K562 treated with DMSO at 1 percent for 24 hours (cell line): ENCODE measurements around the gene OR2S2. TPM values are rescaled to one million over a fixed set of nuclear protein-coding genes. Genes with fewer than 3 reads are reported as not detected.

Experiments
- total RNA-seq: library from RNA; unstranded; fragments of 300-600 nt; gene quantifications from 2 replicates; pipeline ENCODE4 v1.2.3, GENCODE V29; 2022; ENCODE audit warnings: low read depth; ENCODE audit not compliant: insufficient read depth

OR2S2 gene, protein sequence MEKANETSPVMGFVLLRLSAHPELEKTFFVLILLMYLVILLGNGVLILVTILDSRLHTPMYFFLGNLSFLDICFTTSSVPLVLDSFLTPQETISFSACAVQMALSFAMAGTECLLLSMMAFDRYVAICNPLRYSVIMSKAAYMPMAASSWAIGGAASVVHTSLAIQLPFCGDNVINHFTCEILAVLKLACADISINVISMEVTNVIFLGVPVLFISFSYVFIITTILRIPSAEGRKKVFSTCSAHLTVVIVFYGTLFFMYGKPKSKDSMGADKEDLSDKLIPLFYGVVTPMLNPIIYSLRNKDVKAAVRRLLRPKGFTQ
- not detected in 2 replicates for total RNA-seq

DNA sequence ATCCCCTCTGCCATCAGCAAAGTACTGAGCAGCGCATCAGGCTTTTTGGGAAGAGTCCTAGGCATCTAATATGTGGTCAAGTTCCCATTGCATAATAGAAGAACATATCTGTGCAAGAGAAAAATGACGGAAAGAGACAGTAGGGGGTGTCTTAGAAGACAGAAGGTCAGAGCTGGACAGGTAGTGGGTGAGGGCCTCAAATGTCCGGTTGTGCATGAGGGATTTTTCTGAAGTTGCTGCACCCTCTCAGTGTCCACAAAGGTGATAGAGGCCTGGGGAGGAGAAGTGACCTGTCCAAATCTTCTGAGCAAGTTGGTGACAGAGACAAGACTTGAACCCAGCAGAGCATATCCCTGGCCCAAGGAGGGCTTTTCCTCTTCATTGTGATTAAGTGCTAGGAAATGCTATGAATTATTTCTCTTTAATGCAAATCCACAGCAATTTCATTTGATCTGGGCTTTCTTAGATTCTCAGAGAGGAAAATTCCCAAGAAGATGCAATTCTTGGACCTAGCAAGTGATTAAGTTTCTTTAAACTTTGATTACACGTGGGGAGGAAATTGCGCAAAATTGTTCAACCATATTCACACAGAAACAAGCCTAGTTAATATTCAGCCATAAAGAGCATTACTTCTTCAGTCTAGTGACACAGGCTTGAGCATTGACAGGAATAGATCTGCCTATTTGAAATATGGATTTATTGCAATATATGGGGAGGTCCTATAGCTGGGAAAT, at the start of gene OR2S2:
Gene OR2S2 (minus strand): TSS at position 51 of the 734 bp plus-strand sequence. CDS start 56 bp downstream, outside the sequence.

DNA sequence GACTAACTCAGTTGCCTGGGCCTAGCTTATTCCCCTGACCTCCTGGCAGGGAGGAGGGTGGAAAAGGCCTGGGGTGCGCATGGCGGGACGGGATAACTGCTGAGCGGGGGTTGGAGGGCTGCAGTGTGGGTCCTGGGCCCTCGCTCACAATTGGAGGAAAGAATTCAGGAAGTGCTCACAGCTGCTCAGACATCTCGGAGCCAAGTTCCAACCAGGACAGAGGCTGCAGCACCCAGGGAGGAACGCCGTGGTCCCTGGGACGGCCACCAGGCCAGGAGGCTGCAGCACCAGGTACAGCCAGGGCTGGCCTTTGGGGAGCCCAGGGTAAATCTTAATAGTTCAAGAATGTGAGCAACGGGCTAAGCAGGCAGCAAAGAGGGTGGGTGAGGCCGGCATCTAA, 48.7 kb downstream of the OR2S2 start, which contains the start of gene SPAAR:
Gene SPAAR (plus strand): TSS at position 217 of the 400 bp plus-strand sequence. CDS start 974 bp downstream, outside the sequence.

Other genes starting within 250 kb of the OR2S2 start
- 148 and 181 TPM in 2 replicates for gene TLN1, start 226.0 kb downstream of the OR2S2 start, total RNA-seq
- gene CREB3, start 225.5 kb downstream of the OR2S2 start, total RNA-seq = 38.0 and 39.4 TPM in 2 replicates
- 54.5 and 57.4 TPM in 2 replicates for gene GBA2, start 208.9 kb downstream of the OR2S2 start, total RNA-seq
- 12.6 and 13.9 TPM in 2 replicates for gene RGP1, start 208.9 kb downstream of the OR2S2 start, total RNA-seq
- gene MSMP, start 203.9 kb downstream of the OR2S2 start, total RNA-seq = not detected in 2 replicates
- gene NPR2, start 166.6 kb downstream of the OR2S2 start, total RNA-seq = 3.9 TPM in 2 replicates
- gene SPAG8, start 145.9 kb downstream of the OR2S2 start, total RNA-seq = not detected in 2 replicates
- gene HINT2, start 143.1 kb downstream of the OR2S2 start, total RNA-seq = 101 and 102 TPM in 2 replicates
- gene FAM221B, start 129.4 kb downstream of the OR2S2 start, total RNA-seq = not detected in 2 replicates
- 7.2 and 8.5 TPM in 2 replicates for gene TMEM8B, start 128.9 kb downstream of the OR2S2 start, total RNA-seq
- gene OR13J1, start 87.8 kb downstream of the OR2S2 start, total RNA-seq = not detected in 2 replicates
- not detected in 2 replicates for gene HRCT1, start 52.0 kb downstream of the OR2S2 start, total RNA-seq
- gene SPAAR, start 48.7 kb downstream of the OR2S2 start, total RNA-seq = not detected in 2 replicates
- 0.28 and 0.42 TPM in 2 replicates for gene RECK, start 78.8 kb upstream of the OR2S2 start, total RNA-seq
- gene GLIPR2, start 178.6 kb upstream of the OR2S2 start, total RNA-seq = 5.1 and 7.3 TPM in 2 replicates
- gene CCIN, start 211.2 kb upstream of the OR2S2 start, total RNA-seq = not detected in 2 replicates
- 298 and 301 TPM in 2 replicates for gene CLTA, start 232.8 kb upstream of the OR2S2 start, total RNA-seq